Left colon (tissue), 2 donors: Measurements from ENCODE around the gene PIGQ. TPM values are rescaled to one million over a fixed set of nuclear protein-coding genes. Genes with fewer than 3 reads are reported as not detected.

ENCODE experiments used
- ATAC-seq: fragments of 200-7000 bp; cut with Tn5 transposase; one replicate; pipeline ENCODE4 v1.9.1; 2020; ENCODE audit warnings: mild to moderate bottlenecking, moderate library complexity
- DNase-seq, 2 donors: peaks; one replicate each; pipeline ENCODE4 v3.0.0-alpha.2; 2020
- intact Hi-C, 2 donors: fragments of 100-400 bp; cut with DNase I in 1 of 2; cut with micrococcal nuclease in 1 of 2; formaldehyde crosslinking; loops; one replicate each; pipeline versions ENCODE4 v1.11.2 to v1.14.0; 2022; cut with DNase I, micrococcal nuclease
- total RNA-seq, 2 donors: library from RNA; stranded (reverse); fragmentation: NEBNext Ultra II Directional; extraction: Animal tissue kit (Norgen Biotek cat#: 25700); gene quantifications; one replicate each; pipeline ENCODE4 v1.2.1, GENCODE V29; 2021
- donor health status: DM: no; HTN: no; CAD: no.
- donor health status: DM: yes; HTN: yes; CAD: no.

The PIGQ gene
- total RNA-seq, 2 donors from 2014 or later = 37.6 to 39.5 TPM

DNA sequence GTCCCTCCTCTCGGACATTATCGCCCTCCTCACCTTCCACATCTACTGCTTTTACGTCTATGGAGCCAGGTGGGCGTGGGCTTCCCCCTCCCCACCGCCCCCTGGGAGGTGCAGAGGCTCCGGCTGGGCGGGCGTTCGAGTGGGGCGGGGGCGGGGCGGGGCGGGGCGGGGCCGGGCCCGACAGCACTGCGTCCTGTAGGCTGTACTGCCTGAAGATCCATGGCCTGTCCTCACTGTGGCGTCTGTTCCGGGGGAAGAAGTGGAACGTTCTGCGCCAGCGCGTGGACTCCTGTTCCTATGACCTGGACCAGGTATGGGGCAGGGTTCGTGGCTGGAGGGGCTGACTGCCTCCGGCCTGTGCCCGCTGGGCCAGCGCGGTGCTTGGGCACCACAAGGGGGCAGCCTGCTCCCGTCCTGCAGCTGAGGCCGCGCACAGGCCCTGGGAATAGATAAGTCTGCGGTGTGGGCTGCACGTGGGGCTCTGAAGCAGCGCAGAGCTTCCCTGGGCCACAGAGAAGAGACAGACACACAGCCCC, 9.2 kb downstream of the PIGQ start:
- ATAC-seq (peak; percentile 91), DNase-seq (peak; percentile 64 to 84)
- intact Hi-C loops = no loop called here

DNA sequence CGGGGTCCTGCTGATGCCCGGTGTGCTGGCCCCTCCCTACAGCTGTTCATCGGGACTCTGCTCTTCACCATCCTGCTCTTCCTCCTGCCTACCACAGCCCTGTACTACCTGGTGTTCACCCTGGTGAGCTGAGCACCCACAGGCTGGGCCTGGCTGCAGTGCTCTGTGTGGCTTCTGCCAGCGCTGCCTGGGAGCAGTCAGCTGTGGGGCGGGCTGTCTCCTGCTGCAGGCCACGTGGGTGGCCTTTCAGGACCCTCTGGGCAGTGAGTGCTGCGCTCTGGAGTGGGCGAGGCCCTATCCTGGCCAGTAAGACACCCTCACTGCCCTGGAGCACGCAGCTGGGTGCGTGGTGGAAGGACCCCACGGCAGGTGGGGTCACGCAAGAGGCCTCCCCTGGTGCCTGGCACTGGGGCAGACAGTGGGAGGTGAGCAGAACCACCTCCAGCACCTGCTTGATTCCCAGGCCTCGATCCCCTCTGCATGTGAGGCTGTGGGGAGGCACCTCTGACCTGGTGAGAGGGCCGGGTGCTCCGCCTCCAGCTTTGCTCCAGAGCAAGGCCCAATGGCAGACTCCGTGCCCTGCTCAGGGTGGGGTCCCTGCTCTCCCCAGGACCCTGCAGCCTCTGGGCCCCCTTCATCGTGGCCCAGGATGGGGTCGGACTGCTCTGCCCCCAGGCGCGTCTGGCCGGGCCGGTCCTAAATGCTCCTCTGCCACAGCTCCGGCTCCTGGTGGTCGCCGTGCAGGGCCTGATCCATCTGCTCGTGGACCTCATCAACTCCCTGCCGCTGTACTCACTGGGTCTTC, 10.6 kb downstream of the PIGQ start:
- DNase-seq (no peak), ATAC-seq (no peak)
- intact Hi-C loops = no loop called here

DNA sequence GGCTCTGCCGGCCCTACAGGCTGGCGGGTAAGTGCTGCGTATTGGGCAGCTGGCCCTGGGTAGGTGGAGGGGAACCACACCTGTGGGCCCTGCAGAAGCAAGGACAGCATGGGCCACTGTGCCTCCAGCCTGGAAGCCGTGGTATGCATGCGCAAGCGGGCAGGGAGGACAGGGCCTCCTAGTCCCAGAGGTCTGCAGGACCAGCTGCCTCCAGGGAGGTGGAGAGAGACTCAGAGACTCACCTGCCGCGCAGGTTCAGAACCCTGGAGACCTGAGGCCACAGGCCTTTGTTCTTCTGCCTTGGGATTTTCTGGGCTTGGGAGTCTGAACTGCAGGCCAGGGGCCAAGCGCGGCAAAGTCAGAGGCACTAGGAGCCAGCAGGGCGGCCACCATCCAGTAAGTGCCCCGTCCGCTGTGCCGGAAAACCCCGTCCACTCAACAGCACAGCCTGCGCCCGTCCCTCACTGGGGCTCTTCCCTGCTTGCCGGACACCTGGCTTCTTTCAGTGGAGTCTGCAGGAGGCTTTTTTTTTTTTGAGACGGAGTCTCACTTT, 11.3 kb downstream of the PIGQ start:
- intact Hi-C loops = no loop called here
- ATAC-seq = no peak
- DNase-seq = no peak

DNA sequence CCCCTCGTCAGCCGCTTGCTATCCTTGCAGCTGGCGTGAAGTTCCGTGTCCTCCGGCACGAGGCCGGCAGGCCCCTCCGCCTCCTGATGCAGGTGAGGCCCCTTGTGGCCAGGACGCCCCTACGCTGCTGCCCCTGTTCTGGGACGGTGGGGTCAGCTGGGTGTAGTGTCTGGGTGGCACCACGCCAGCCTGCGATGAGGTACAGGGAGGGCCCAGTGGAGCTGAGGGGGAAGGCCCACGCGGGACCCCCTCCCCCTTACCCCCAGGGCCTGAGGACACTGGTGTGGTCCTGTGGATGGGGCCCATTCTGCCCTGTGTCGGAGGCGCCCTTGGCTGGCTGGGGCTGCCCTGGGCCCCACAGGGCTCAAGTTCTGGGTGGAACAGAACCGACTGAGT, 12.4 kb downstream of the PIGQ start:
- intact Hi-C loops = no loop called here
- DNase-seq (no peak), ATAC-seq (no peak)

DNA sequence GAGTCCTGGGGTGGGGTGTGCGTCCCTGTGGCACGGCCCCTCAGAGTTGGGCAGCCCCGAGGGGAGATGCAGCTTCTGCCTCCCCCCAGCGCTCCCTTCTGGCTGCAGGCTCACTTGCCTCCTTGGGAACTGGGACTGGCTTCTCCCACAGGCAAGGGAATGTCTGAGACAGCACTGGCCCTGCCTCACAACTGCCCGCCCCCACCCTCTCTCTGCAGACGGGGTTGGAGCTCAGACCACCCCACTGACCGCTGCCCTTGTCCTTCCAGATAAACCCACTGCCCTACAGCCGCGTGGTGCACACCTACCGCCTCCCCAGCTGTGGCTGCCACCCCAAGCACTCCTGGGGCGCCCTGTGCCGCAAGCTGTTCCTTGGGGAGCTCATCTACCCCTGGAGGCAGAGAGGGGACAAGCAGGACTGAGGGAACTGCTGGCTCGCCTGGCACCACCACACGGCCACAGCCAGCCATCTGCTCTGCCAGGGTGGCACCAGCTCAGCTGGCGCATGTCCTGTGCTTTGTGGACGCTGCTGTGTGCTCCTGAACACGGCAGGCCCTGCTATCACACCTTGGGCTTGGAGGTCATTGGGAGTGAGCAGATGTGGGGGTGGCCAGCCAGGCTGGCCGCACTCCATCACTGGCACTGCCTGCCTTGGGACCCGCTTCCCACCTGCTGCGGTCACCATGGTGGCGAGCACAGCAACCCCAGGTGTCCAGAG, 13.0 kb downstream of the PIGQ start:
- DNase-seq (no peak), ATAC-seq (no peak)
- intact Hi-C loops = no loop called here

- DNase-seq = no peak
- intact Hi-C loops = no loop called here
- ATAC-seq = no peak
Observed at GRCh38 chr16:583470-583814, 13.7 kb downstream of the PIGQ start.

DNA sequence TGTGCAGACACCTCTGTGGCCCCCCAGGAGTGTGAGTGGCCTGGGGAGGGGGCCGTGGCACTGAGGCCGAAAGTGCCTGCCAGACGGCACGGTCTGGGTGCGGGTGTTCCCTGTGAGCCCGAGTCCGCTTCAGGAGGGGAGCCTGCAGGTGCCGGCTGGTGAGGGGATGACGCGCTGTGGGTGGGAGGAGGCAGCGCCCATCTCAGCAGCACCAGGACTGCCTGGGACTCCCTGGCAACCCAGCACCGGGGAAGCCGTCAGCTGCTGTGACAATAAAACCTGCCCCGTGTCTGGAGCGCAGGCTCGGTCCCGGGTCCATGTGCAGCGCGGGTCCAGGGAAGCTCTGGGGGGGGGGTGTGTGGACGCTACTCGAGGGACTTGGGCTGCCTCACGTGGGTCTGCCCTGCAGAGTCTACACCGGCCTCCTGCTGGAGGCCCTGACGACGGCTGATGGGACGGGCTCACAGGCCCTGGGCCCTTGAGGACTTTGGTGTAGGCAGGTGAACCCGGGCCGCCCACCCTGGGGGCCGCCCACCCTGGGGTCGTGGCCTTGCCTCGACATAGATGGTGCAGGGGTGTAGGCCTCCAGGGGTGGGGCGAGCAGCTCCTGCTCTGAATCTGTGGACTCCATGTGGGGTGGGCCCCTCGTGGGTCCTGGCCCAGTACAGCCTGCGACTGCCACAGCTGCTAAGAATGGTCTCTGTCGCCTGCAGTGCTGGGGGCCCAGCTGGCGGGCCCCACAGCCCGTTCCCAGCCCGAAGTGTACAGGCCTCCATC, 14.2 kb downstream of the PIGQ start:
- DNase-seq = no peak
- intact Hi-C loops = no loop called here
- ATAC-seq = no peak

- ATAC-seq (no peak), DNase-seq (no peak)
- intact Hi-C loops = no loop called here
Observed at GRCh38 chr16:585351-585750, 15.6 kb downstream of the PIGQ start.

- ATAC-seq = no peak
- DNase-seq = no peak
- intact Hi-C loops = no loop called here
Observed at GRCh38 chr16:586047-586644, 16.4 kb downstream of the PIGQ start.

- intact Hi-C loops = no loop called here
- no peak for ATAC-seq
- DNase-seq = no peak
Observed at GRCh38 chr16:586645-587590, 17.1 kb downstream of the PIGQ start.

- ATAC-seq (no peak), DNase-seq (peak in 1 of 2 donors; percentile 68)
- intact Hi-C loops = no loop called here
Observed at GRCh38 chr16:588639-588888, 18.8 kb downstream of the PIGQ start.

GRCh38 chr16:588889-589657, 19.3 kb downstream of the PIGQ start:
- intact Hi-C loops = no loop called here
- ATAC-seq = peak; percentile 68

GRCh38 chr16:589658-590187, 20.0 kb downstream of the PIGQ start, which contains the start of gene RAB40C:
Gene RAB40C, plus strand, starts transcription at chr16:590066. Its CDS starts 226 bp downstream, at chr16:590292.
- peak; percentile 70 for ATAC-seq
- DNase-seq = peak; percentile 99
- intact Hi-C loops = no loop called here

More at GRCh38 chr16:588889-589657, 19.3 kb downstream of the PIGQ start:
- DNase-seq = peak; percentile 96 to 98

- DNase-seq (peak in 1 of 2 donors; percentile 64), ATAC-seq (peak; percentile 1)
- intact Hi-C loops = no loop called here
Observed at GRCh38 chr16:590188-590814, 20.5 kb downstream of the PIGQ start.

GRCh38 chr16:590815-591200, 21.0 kb downstream of the PIGQ start:
- no peak for ATAC-seq
- no peak for DNase-seq
- intact Hi-C loops = no loop called here

GRCh38 chr16:591231-591630, 21.5 kb downstream of the PIGQ start:
- intact Hi-C loops = no loop called here
- no peak for ATAC-seq
- DNase-seq = no peak
